NCI-H187 treated with DMSO at 0.1 percent for 48 hours (cell line): ENCODE measurements around the gene FAM107B.
"Not testable (repeated sequence)": the region's sequence is repeated elsewhere in the genome, so short reads cannot be mapped to it uniquely, and the experiment has no call there.

Source experiments
- DNase-seq: peaks from one replicate; lab custom pipeline; 2025; lab: John Stamatoyannopoulos, UW

FAM107B gene

DNA sequence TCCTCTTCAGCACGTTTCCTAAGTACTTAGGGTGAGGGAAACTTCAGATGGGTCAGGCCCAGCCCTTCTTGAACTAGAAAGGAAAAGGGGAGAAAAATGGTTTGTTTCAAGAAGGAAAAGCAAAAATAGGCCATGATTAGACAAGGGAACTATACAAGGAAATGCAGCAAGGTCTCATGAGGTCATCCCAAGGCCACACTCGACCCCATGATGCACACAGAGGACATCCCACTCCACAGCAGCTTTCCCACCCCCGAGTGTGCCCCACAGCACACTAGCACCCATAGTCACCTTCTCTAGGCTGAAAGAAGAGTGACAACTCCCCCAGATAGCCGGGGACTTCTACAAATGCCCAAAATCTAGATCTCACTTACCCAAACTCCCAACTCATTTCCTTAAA, 173.4 kb downstream of the FAM107B start:
- DNase-seq, result no peak

DNA sequence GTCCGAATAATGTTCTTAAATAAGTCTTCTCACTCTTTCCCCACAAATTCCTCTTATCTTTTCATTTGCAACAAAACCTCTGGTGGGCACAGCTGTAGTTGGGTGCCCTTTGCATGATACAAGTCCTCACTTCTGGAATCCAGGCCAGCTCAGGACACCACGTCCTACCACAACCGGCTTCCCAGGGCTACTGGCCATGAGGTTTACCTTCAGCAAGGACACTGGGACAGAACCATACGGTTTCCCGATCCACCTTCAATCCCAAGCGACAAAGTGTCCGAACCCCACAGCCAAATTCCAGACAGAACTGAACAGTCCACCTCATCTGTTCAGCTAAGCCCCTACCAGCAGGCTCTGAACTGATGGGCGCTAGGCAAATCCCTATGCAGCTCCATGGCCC, 174.6 kb downstream of the FAM107B start:
- DNase-seq, result no peak

DNA sequence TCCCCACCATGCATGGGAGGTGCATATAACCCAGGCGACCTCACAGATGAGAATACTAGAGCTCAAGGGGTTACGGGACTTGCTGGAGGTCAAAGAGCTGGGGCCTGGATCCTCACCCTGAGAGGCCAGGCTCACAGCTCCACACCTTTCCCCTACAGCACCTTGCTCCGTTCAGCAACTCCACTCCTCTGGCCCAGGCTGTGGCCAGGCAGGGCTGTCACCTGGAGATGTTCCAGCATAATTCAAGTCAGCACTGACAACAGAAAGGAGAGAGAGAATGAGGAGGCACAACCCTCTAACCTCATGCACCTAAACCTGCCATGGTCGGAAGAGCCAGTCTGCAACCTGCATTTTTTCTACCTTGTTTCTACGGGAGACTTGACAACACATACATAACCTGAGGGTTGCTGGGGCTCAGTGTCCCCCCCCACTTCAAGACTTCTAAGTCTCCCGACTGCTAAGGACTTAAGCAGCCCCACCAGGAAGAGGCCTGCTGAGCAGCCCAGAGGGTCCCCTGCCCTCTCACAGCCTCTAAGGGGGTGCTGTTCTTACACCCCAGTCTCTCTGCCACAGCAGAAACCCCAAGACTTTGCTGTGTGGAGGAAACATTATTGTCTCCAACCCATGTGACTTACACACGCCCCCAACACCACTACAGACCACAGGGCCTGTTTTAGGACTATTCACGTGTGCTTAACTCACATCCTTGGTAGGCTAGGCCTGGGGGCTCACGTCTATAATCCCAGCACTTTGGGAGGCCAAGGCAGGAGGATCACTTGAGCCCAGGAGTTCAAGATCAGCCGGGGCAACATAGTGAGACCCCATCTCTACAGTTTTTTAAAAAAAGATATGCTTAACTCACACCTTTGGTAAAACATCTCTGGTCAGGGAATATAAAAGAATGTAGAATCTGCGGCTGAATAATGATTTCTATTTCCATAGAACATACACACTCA, 175.6 kb downstream of the FAM107B start:
- no peak for DNase-seq

DNA sequence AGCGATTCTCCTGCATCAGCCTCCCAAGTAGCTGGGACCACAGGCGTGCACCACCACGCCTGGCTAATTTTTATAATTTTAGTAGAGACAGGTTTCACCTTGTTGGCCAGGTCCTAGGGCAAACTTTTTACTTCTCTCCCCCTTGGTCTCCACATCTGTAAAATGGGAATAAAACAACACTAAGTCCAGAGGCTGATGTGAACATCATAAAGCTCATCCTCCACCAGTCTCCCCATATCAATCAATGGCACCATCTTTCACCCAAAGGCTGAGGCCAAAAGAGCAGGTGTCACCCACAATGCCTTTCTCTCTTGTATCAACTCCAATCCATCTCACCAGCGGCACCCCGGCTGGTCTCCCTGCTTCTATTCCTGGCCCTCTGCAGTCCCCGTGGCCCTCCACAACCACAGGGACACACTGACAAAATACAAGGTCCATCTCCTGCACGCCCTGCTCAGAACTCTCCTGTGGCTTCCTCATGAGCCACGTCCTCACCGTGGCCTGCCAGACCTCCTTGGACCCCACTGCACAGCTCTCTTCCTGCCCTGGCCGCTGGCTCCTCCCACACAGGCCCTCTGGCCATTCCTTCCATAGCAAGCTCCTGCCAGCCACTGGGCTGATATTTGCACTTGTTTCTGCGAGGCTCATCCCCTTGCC, 179.0 kb downstream of the FAM107B start:
- no peak for DNase-seq

DNA sequence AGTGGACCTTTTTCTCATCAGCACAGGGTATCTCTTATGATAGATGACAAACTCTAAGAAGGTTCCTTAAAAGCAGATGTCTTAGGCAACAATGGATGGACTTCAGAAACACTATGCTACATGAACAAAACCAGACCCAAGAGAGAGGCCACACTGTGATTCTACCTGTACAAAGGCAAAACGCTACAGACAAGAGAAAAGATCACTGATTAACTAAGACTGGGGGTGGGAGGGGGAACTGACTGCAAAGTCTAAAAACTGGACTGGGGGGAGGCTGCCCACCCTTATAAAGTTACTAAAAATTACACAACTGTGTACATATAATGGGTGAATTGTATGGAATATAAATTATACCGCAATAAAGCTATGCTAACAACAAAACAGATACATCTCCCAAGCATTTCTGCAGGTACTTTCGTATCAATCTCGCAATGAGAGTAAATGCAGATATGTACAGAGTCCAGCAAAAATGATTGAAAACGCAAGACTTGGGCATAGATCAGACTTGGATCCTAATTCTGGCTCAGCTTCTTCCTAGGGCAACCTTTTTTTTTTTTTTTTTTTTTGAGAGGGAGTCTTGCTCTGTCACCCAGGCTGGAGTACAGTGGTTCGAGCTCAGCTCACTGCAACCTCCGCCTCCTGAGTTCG, 179.7 kb downstream of the FAM107B start:
- DNase-seq, result no peak

DNA sequence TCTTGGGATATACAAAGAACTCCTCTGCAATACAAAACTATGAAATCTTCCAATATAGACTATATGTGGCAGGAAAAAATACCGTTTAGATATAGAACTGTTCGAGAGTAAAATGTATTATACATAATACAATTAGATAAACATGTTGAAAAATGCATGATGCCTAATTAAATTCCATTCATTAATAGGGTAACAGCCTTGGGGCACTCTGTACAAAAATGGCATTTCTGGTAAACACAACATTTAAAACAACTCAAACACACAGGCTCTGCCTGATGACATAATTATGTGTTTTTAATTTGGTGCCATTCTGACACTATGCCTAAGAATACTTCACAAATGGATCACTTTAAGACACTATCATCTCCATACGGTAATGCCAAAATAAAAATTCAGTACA, 180.9 kb downstream of the FAM107B start:
- no peak for DNase-seq

DNA sequence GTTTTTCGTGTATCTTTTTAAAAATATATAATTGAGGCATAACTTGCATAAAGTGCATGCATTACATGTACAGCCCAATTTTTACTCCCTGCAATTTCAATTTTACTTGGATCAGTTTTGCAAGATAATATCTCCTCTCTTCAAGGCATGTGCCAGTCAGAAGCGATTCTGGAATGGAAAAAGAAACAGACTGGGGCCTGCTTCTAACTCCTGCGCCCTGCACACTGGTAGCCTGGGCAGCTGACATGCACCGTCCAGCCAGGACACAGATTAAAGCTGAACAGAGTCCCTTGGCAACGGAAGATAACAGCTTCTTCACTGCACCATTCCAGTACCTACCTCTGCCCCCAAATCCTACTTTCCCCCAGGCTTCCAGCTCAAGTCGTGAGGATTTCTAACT, 182.1 kb downstream of the FAM107B start:
- DNase-seq, result no peak

DNA sequence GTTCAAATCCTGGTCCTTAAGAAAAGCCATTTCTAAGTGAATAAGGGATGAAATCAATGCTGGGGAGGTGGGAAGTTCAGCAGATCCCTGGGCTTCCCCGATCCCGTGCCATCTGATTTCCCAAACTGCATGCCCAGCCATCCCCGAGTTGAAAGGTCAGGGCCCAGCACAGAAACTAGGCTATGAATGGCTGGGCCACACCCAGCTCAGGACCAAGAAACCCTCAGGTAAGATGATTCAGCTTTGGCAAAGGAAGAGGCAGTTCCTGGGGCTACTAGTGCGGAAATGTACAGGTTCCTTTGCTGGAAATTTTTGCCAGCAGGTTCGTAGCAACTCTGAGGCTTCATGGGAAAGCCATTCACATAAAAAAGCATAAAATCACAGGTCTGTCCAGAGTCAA, 182.7 kb downstream of the FAM107B start:
- DNase-seq, result no peak

DNA sequence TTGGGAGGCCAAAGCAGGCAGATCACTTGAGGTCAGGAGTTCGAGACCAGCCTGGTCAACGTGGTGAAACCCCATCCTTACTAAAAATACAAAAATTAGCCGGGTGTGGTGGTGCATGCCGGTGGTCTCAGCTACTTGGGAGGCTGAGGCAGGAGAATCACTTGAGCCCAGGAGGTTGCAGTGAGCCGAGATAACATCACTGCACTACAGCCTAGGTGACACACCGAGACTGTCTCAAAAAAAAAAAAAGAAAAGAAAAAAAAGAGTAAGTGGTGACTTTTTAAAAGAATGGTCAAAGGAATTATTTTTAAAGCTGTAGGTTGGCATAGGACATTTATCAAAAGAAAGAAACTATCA, 185.8 kb downstream of the FAM107B start:
- not testable (repeated sequence) for DNase-seq

DNA sequence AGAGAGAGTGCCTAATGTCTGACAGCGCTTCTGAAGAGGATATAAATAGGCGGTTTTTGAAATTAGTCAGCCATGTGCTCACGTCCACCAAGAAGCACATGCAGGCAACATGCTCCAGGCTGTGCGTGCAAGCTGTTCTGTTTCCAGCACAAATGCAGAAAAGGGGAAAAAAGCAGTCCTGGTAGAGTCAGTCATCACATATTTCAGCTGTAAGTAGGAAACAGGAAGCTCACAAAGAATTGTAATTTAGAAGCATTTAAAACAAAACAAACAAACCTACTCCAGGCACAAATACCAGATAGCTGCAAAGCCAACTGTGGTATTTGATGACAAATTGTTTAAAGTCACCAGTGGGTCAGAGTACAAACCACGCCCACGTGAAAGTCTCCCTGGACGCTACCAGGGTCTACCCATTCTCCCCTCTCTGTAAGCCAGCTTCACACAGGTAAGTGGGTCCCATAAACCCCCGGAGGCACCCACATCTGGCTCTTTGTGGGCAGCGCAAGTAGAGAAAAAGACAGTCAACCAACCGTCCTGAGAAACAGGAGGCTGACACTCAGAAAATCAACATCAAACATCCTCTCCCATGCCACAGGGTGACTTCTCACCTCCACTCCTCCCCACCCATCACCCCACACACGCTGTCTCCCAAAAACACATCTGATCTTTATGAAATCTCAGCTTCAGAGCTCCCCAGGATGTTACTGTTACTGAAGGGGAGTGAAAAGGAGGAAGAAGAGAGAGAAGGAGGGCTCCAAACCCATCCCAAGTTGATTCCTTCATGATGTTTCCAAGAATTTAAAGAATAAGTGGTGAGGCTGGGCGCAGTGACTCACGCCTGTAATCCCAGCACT, 186.4 kb downstream of the FAM107B start:
- no peak for DNase-seq

DNA sequence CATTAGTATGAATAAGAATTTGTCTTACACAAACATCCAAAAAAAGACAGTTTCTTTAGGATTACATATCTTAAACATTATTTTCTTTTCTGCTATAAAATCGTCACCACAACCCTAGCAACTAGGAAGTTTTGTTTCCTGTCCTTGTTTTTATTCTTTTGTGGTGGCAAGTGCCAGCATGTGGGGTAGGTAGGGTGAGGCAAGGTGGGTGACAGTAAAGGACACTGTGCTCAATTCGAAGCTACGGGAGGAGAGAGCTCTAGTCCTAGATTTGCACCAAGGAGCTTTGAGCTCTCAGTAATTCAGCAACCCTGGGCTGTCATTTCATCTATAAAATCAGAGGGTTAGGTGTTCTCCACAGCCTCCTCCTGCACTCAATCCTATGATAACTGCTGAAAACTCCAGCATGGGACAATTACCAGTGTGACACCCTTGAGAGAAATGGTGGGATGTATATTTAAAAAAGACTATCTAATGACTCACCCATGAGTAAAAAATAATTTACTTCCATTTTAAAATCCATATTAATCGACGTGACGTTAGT, 187.1 kb downstream of the FAM107B start:
- no peak for DNase-seq

DNA sequence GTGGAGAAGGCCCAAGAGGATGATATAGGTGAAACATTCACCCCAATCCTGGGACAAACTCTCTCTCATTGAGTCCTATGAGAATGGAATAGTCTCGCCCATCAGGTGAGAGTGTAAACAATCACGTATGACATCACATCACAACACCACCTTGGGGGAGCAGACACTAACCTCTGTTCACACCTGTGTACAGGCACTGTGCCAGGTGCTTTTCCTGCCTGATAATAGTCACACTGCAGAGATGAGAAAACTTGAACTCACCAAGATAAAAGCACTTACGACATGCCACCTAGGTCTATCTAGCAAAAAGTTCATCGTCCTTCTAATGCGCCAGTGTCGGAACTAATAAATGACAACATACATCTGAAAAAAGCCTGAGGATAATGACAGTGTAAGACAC, 187.8 kb downstream of the FAM107B start:
- DNase-seq, result no peak

DNA sequence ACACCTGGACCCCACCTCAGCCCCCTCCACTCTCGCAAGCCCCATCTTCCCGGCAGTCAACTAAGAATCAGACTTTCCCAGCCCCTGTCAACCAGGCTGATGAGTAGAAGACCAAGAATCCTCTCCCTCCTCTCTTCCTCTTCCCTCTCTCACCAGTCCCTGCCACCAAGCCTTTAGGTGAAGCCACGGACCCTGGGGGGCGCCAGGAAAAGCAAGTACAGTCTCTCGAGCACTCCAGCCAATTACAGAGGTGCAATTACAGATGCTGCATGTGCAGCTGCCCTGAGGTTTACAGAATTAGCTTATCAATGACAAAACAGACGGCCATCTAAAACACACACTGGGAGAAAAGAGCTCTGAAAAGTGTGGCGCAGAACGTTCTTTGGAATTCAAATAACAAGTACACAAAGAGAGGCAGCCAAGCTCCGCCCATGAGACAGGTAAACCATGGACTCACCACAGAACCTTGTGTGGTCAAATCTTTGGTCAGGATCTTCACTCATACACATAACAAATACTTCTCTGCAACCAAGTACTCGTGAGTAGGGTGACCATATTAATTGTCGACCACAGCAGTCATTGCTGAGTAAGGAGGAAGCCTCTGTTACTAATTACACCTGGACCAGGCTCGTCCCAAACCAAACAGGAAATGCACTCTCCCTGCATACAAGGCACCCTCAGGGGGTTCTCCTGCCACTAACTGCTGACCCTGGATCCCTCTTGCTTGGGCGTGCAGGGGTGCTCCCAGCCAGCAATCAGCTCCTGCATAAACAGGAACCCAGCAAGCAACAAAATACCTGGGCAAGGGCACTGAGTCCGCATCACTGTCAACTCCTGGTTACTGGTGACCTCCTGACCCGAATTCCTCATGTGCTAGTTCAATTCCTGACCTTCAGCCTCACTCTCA, 189.2 kb downstream of the FAM107B start:
- DNase-seq, result no peak

DNA sequence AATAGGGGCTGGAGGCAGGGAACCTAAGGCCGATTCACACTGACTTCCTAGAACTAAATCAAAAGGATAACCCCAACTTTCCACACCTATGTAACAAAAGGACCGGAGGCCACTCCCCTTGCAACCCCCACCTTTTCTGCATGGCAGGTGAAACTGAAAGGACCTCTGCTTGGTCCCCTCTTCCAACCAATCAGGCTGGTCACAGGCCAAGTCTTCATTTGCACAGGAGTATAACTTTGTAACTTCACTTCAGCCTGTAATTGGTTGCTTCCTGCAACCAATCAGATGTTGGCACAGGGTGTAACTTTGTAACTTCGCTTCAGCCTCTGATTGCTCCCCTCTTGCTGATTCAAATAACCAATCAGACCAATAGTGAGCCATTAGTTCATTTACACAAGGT, 190.0 kb downstream of the FAM107B start:
- DNase-seq, result no peak

DNA sequence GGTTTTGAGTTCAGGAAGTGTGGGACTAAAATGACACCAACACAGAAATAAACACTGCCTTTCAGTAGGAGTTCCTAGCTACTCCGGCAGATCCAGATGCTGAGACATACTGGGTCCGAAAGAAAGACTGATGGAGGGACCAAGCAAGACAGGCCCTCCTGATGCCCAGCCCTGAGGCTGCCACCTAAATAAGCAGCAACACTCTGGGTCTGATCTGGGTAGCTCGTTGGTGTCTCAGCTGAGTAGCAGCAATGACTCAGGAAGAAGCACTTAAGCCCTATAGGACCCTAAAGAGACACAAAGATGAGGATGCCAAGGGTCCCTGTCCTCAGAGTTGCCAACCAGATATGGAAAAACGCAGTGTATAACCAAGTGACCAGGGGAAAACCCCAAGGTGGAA, 190.7 kb downstream of the FAM107B start:
- no peak for DNase-seq

DNA sequence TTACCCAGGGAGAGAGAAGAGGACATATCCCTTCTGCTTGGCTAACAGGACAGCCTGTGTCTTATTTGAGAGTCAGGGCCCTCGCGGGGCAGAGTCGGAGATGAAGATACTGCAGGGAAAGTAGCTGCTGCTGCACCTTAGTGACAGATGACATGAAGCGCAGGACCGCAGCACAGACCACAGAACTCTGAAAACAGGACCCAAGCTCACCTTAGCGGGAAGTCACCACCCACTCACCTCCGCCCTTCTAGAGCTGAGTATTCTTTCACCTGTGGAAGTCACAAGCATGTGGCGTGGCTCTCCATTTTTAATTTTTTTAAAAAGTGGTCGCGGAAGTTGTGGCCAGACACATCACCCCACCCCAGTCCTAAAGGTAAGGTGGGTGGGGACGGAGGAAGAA, 191.4 kb downstream of the FAM107B start:
- no peak for DNase-seq

DNA sequence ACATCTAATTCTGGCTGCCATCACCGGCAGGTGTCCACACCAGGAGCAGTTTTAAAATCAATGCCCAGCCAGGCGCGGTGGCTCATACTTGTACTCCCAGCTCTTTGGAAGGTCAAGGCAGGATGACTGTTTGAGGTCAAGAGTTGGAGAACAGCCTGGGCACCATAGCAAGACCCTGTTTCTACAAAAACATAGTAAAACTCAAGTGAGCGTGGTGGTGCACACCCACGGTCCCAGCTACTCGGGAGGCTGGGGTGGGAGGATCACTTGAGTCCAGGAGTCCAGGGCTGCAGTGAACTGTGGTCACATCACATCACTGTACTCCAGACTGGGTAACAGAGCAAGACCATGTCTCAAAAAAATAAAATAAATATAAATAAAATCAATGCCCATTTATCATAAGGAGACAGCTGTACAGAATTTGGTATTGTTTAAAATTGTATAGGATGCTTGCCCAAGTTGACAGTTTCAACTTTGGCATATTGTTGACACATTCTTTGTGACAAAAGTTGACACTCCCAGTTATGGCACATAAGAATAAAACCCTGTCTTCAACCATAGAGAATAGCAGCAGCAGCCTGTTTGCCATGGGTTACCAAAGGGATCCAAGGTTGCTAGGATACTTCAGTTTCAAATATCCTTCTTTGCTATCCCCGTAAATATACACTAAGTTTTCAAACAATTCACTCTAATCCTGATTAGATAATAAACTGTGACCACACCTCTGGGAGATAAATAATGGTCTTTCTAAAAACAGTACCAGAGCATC, 193.0 kb downstream of the FAM107B start:
- no peak for DNase-seq

DNA sequence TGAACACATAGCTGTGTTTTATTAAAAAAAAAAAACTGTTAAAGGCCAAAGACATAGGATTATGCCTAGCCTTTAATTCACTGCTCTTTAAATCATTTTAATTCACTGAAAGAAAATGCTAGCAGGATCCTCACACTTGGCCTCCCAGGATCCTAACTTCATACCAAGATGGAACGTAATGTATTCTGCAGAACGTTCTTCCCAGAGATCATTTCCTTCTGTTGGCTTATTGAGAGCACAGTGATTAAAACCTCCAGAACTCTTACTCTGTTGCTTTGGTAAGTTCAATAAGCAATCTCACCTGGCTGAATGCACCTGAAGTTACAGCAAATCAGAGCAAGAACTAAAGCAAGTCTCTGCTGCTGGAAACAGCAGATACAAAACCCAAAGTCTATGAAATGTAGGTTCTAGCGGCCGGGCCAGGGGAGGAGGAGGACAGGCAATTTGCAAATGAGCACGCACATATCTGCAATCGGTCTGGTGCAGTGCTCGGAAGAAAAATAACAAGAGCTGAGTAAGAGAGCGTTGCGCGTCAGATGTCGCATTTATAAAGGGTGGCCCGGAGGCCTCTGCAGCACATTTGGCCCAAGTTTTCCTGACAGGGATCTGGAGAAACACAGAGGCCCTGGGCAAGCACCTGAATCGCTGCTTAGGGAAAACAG, 193.9 kb downstream of the FAM107B start:
- no peak for DNase-seq

DNA sequence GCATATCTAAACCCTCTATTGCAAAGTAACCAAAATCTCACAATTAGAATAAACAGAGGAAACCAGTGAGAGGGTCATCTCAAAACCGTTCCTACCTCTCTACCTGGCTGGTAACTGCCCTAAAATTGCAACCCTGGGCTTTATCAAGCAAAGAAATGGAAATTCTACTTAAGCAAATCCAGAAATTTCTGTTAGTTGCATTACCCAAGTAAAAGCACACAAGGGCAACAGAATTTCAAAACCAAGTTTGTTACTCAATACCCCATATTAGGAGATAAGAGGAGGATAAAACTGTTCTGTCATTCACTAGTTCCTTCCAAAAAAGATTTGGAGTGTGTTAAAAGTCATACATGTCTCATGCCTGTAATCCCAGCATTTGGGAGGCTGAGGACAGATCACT, 195.3 kb downstream of the FAM107B start:
- DNase-seq, result no peak
